Caco-2 (cell line): ENCODE data around the gene PIGB. TPM values are rescaled to one million over a fixed set of nuclear protein-coding genes. Genes with fewer than 3 reads are reported as not detected.
"Not testable (repeated sequence)": the region's sequence is repeated elsewhere in the genome, so short reads cannot be mapped to it uniquely, and the experiment has no call there.

ENCODE experiments used
- BruUV-seq: library from RNA; stranded (reverse); fragments of 400-500 nt; replicated peaks from 2 replicates; lab custom pipeline; 2021; lab: Mats Ljungman, UMichigan
- CTCF ChIA-PET: fragments of 300-600 bp; sonication (Branson Sonifier 250); formaldehyde crosslinking; loops from one replicate; lab custom pipeline; 2022; ENCODE audit warnings: antibody characterized with exemption; lab: Charles Lee
- POLR2A ChIA-PET: fragments of 300-600 bp; sonication (Branson Sonifier 250); formaldehyde crosslinking; loops from one replicate; lab custom pipeline; 2022; ENCODE audit warnings: antibody characterized with exemption; lab: Charles Lee
- DNase-seq, 2 experiments: peaks; one replicate each; pipeline versions ENCODE4 v3.0.0 to v3.0.0-alpha.2; 2020 to 2022
- H3K27me3 ChIP-seq: replicated peaks from 2 replicates; pipeline ENCODE4 v1.6.0; 2011; ENCODE audit warnings: low read length; ENCODE audit not compliant: control insufficient read depth, insufficient read depth
- H3K36me3 ChIP-seq: 2 replicates; pipeline ENCODE4 v1.5.1; 2011; ENCODE audit warnings: low read length; ENCODE audit not compliant: control insufficient read depth, insufficient read depth
- H3K4me1 ChIP-seq: fragments of 250-450 bp; sonication (Bioruptor Pico); 2 replicates; pipeline ENCODE4 v1.5.1; 2020; ENCODE audit warnings: mild to moderate bottlenecking
- H3K4me3 ChIP-seq: 2 replicates; pipeline ENCODE4 v1.5.1; 2011; ENCODE audit warnings: low read depth, mild to moderate bottlenecking, control low read depth, low read length
- H3K9me3 ChIP-seq: fragments of 250-450 bp; sonication (Bioruptor Pico); 2 replicates; pipeline ENCODE4 v1.5.1; 2020; ENCODE audit warnings: mild to moderate bottlenecking, moderate library complexity
- H3K27ac Mint-ChIP-seq: one replicate; pipeline ENCODE4 v1.8.0; 2022; ENCODE audit warnings: mixed read lengths; ENCODE audit not compliant: unreplicated experiment
- H3K27me3 Mint-ChIP-seq: one replicate; pipeline ENCODE4 v1.8.0; 2022; ENCODE audit warnings: mixed read lengths; ENCODE audit not compliant: insufficient read depth, unreplicated experiment
- H3K36me3 Mint-ChIP-seq: one replicate; pipeline ENCODE4 v1.8.0; 2022; ENCODE audit warnings: mild to moderate bottlenecking, mixed read lengths; ENCODE audit not compliant: insufficient read depth, unreplicated experiment
- H3K4me1 Mint-ChIP-seq: one replicate; pipeline ENCODE4 v1.8.0; 2022; ENCODE audit warnings: low read depth, mixed read lengths; ENCODE audit not compliant: unreplicated experiment
- H3K4me3 Mint-ChIP-seq: one replicate; pipeline ENCODE4 v1.8.0; 2022; ENCODE audit warnings: mild to moderate bottlenecking, moderate library complexity, mixed read lengths; ENCODE audit not compliant: unreplicated experiment
- H3K9me3 Mint-ChIP-seq: one replicate; pipeline ENCODE4 v1.8.0; 2022; ENCODE audit warnings: mixed read lengths; ENCODE audit not compliant: unreplicated experiment
- CTCF ChIP-seq, 2 experiments: fragments of 200-600 bp in 1 of 2; IDR thresholded peaks; 1 replicate in 1 of 2; 2 replicates in 1 of 2; pipeline versions ENCODE4 v1.5.1 to v1.8.0; 2011 to 2022; ENCODE audit warnings: antibody characterized with exemption in 1 of 2, control low read depth in 1 of 2, inconsistent platforms in 1 of 2, low read depth in 1 of 2, low read length in 1 of 2, mild to moderate bottlenecking in 1 of 2, moderate library complexity in 1 of 2; ENCODE audit not compliant: insufficient read depth in 1 of 2, severe bottlenecking in 1 of 2, unreplicated experiment in 1 of 2
- intact Hi-C: fragments of 100-400 bp; cut with micrococcal nuclease; formaldehyde crosslinking; loops from one replicate; pipeline ENCODE4 v1.10.0; 2022; ENCODE audit not compliant: unreplicated experiment
- total RNA-seq: library from RNA; stranded (reverse); gene quantifications from 2 replicates; pipeline ENCODE4 v1.2.3, GENCODE V29; 2022

The PIGB gene
- total RNA-seq, 1 experiment from 2014 or later: 15.5 TPM

- H3K27ac Mint-ChIP-seq: no peak overlapping the region
- peaks cover 6% of the 10 kb centered on the region for H3K36me3 Mint-ChIP-seq
- Histone ChIP-seq H3K9me3 (no peaks in the 10 kb centered on the region), H3K27me3 (no peaks in the 10 kb centered on the region), H3K36me3 (no peaks in the 10 kb centered on the region), H3K4me3 (no peak overlapping the region), H3K4me1 (no peaks in the 10 kb centered on the region)
- H3K4me1 Mint-ChIP-seq: no peaks in the 10 kb centered on the region
- H3K4me3 Mint-ChIP-seq: no peak overlapping the region
- no TSS peak for BruUV-seq
- intact Hi-C loops: no loop called here
- TF ChIP-seq CTCF (IDR thresholded peaks at IDR 0.05; ENCODE audit: insufficient read depth in 1 of 2, low read depth in 1 of 2, low read length in 1 of 2, severe bottlenecking in 1 of 2, unreplicated experiment in 1 of 2): no peak
- H3K27me3 Mint-ChIP-seq: no peaks in the 10 kb centered on the region
- CTCF ChIA-PET: no interaction called here
- no peaks in the 10 kb centered on the region for H3K9me3 Mint-ChIP-seq
- DNase-seq: no peak
- POLR2A ChIA-PET: no interaction called here
Observed at GRCh38 chr15:55279746-55280351, 39.2 kb upstream of the PIGB start.

- DNase-seq, H3K4me1 Mint-ChIP-seq, CTCF ChIA-PET, H3K4me3 ChIP-seq, H3K4me1 ChIP-seq, H3K4me3 Mint-ChIP-seq, BruUV-seq, H3K27ac Mint-ChIP-seq, H3K27me3 ChIP-seq, H3K9me3 ChIP-seq, intact Hi-C loops, H3K36me3 ChIP-seq, H3K36me3 Mint-ChIP-seq, POLR2A ChIA-PET, H3K9me3 Mint-ChIP-seq, H3K27me3 Mint-ChIP-seq: not testable (repeated sequence)
Observed at GRCh38 chr15:55280589-55280988, 38.4 kb upstream of the PIGB start.

- no peak overlapping the region for H3K4me3 ChIP-seq
- H3K36me3 ChIP-seq: no peaks in the 10 kb centered on the region
- no peaks in the 10 kb centered on the region for H3K4me1 ChIP-seq
- no peak for DNase-seq
- H3K4me3 Mint-ChIP-seq: no peak overlapping the region
- H3K27me3 Mint-ChIP-seq: no peaks in the 10 kb centered on the region
- no peaks in the 10 kb centered on the region for H3K4me1 Mint-ChIP-seq
- BruUV-seq: no TSS peak
- H3K9me3 ChIP-seq: no peaks in the 10 kb centered on the region
- intact Hi-C loops: no loop called here
- H3K27ac Mint-ChIP-seq: no peak overlapping the region
- no peak for TF ChIP-seq CTCF (IDR thresholded peaks at IDR 0.05; ENCODE audit: insufficient read depth in 1 of 2, low read depth in 1 of 2, low read length in 1 of 2, severe bottlenecking in 1 of 2, unreplicated experiment in 1 of 2)
- H3K36me3 Mint-ChIP-seq: peaks cover 6% of the 10 kb centered on the region
- no peaks in the 10 kb centered on the region for H3K27me3 ChIP-seq
- ChIA-PET CTCF (no interaction called here), POLR2A (no interaction called here)
- no peaks in the 10 kb centered on the region for H3K9me3 Mint-ChIP-seq
Observed at GRCh38 chr15:55281517-55282228, 37.3 kb upstream of the PIGB start.
